ENCODE data around the gene CAMTA1.

GRCh38 chr1:7564137-7564536 lies 778.9 kb downstream of the CAMTA1 start:
- TF ChIP-seq POLR2A (IDR thresholded peaks at IDR 0.05; ENCODE audit: low read length) (no peak), GATA1 (IDR thresholded peaks at IDR 0.05; ENCODE audit: low read depth, low read length) (no peak)

Measured in erythroblast (primary cell).